HG03045 (cell line): ENCODE measurements around the gene IL15RA.
"Not testable (repeated sequence)": the region's sequence is repeated elsewhere in the genome, so short reads cannot be mapped to it uniquely, and the experiment has no call there.

Experiments used
- ATAC-seq: cut with Tn5 transposase; IDR thresholded peaks from one replicate; pipeline ENCODE4 v1.9.1; 2021; ENCODE audit warnings: mild to moderate bottlenecking, moderate library complexity; ENCODE audit not compliant: unreplicated experiment

IL15RA gene

GRCh38 chr10:5930272-5930671, 47.1 kb downstream of the IL15RA start:
- ATAC-seq, result no peak

GRCh38 chr10:5929442-5929841, 47.9 kb downstream of the IL15RA start:
- ATAC-seq, result no peak

DNA sequence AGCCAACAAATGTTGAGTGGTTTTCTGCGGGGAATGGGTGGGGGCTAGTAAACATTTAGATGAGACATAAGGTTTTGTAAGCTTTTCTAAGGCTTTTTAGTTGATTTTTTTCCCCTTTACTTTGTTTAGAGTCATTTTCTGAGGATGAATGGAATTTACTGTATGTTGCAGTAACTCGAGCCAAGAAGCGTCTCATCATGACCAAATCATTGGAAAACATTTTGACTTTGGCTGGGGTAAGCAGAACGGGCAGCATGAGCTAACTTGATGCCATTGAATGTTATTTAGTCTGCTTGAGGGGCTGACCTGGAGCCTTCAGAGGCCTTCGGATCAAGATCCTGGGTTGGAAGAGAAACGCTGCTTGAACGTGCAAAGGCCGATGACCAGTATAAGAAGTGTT, 50.0 kb downstream of the IL15RA start:
- ATAC-seq, result no peak

DNA sequence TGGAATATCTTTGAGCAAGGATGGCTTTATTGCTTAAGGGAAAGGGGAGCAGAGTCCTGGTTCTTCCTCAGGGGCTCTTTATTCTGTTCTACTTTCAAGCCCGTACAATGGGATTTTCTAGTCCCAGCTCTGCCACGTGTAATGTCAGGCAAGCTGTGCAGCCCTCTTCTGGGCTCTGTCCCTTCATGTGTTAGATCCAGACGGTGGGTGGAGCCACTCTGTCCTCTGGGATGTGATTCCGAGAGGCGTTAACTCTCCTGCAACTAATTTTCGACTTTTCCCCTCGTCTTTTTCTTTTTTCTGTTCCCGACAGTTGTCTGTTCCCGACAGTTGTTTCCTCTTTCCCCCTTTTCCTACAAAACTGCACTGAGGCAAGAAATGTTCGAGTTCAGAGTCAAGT, 52.5 kb downstream of the IL15RA start:
- ATAC-seq, result no peak

GRCh38 chr10:5921746-5922145, 55.6 kb downstream of the IL15RA start:
- no peak for ATAC-seq

GRCh38 chr10:5919568-5919967, 57.8 kb downstream of the IL15RA start:
- ATAC-seq, result no peak

- ATAC-seq, result no peak
These were observed 58.6 kb downstream of the IL15RA start for GRCh38 chr10:5918763-5919162.

DNA sequence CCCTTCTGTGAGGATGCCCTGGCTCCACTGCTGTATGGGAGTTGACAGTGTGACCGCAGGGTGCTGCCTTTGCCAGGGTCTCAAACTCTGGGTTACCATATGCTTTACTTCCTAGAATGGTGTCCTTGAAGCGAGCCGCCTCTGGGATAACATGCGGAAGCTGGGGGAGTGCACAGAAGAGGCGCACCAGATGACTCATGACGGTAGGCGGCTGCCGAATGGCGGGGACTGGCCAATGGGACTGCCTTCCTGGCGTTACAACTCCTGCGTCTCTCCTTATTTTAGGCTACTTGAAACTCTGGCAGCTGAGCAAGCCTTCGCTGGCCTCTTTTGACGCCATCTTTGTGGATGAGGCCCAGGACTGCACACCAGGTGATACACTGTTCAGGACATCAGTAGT, 60.0 kb downstream of the IL15RA start:
- ATAC-seq, result no peak

- ATAC-seq, result no peak
These were observed 61.9 kb downstream of the IL15RA start for GRCh38 chr10:5915451-5915850.

DNA sequence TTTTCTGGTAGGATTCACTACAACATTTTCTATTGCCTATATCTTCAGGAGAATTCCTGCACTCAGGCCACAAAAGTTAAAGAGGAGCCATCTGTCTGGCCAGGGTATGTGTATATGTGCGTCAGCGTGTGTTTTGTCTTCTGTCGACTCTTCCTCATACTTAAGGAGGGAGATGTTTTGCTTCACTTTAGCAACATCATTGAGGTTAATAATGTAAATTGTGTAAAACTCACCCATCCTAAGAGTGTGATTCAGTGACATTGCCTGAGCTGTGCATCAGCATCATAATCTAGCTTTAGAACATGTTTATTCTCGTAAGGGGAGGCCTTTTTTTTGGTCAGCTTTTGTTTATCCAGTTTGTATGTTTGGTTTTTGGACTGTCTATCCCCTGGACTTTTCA, 63.6 kb downstream of the IL15RA start:
- no peak for ATAC-seq

DNA sequence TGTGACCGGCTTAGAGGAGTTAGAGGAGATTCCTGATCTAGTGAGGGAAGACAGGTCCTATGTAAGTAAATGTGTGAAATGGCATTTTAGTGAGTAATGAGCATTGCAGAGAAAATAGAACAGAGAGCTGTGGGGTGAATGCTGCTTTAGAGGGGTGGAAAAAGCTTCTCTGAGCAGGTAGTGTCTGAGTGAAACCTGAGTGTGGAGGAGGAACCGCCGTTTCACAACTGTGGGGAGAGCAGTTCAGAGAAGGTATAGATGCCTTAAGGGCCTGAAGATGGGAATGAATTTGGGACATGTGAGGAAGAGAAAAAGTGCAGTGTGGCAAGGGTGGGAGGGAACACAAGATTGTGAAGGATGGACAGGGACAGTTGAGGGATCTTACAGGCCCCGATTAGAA, 65.7 kb downstream of the IL15RA start:
- ATAC-seq, result no peak

DNA sequence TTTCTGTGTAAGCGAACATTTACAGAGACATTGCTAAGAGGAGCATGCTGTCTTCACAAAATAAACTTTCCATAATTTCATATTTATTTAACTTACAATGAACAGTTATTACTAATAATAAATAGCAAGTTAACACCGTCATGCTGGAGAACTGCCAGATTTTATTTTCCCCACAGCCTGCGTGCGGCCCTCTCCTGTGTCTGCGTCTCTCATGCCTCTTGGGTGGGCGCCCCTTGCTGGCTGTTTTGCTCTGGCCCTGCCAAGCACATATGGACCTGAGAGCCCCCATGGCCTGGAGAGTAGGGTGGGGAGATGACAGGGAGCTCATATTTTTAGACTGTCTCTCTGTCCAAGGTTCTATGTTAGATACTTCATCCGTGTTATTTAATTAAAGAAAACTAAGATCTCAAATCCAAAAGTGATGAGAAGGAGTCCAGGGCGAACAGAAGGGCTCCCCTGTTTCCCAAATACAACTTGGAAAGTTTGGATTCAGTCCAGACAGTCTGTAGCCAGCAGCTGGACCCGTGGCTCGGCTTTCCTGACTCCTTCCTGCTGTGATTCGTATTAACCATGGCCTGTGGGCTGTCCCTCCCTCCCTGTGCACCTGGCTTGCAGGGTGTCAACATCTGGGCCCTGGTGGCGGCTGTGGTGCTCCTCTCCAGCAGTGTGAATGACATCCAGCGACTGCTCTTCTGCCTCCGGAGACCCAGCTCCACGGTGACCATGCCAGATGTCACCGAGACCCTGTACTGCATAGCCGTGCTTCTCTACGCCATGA, 66.8 kb downstream of the IL15RA start:
- no peak for ATAC-seq

GRCh38 chr10:5908676-5909075, 68.7 kb downstream of the IL15RA start:
- not testable (repeated sequence) for ATAC-seq

- ATAC-seq, result no peak
These were observed 70.7 kb downstream of the IL15RA start for GRCh38 chr10:5906651-5907050.

- ATAC-seq, result no peak
These were observed 71.4 kb downstream of the IL15RA start for GRCh38 chr10:5905854-5906507.

- peak; percentile 94 for ATAC-seq
These were observed 73.1 kb downstream of the IL15RA start for GRCh38 chr10:5904227-5904626.

- no peak for ATAC-seq
These were observed 73.8 kb downstream of the IL15RA start for GRCh38 chr10:5903563-5903962.

DNA sequence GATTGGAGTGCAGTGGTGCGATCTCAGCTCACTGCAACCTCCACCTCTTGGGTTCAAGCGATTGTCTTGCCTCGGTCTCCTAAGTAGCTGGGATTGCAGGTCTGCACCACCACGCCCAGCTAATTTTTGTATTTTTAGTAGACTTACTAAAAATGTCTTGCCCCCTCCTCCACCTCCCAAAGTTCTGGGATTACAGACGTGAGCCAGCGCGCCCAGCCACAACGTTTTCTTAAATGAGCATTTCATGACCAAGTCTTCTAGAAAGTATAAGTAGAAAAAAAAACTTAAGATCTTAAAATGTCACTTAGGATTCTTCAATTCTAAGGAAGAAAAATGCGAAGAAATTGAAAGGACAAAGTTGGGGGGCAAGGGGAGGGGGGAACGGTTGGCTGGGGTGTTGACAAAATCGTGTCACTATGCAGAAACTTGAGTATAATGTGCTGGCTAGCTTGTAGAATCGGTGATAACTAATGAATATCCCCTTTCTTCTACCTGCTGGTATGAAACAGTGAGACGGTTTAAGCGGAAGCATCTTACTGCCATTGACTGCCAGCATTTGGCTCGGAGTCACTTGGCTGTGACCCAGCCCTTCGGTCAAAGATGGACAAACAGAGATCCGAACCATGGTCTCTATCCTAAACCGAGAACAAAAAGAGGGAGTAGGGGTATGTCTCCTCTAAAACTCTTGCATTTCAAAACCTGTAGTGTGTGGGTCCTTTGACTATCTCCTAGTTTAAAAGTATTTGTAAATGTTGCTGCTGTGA, 74.7 kb downstream of the IL15RA start:
- no peak for ATAC-seq
